ENCODE data around the gene F2R.
"Not testable (repeated sequence)": the region's sequence is repeated elsewhere in the genome, so short reads cannot be mapped to it uniquely, and the experiment has no call there.

Gene F2R

GRCh38 chr5:76765249-76765648 lies 49.3 kb downstream of the F2R start:
- no peak for TF ChIP-seq CTCF (IDR thresholded peaks at IDR 0.05; ENCODE audit: low read depth, low read length, missing control alignments)
- in situ Hi-C loops (cut with HindIII; ENCODE audit: low pct_ligation_motif_present, low sequenced_read_pairs) = no loop called here
- Histone ChIP-seq H3K27me3 (replicated peaks) (no peaks in the 10 kb centered on the region), H3K4me3 (ENCODE audit: low read depth, low read length) (no peak overlapping the region), H3K27ac (peak overlapping the region; percentile 55), H3K36me3 (replicated peaks) (no peaks in the 10 kb centered on the region)
- DNase-seq = peak; percentile 45

GRCh38 chr5:76766746-76767145 lies 50.8 kb downstream of the F2R start:
- Histone ChIP-seq H3K36me3 (replicated peaks) (no peaks in the 10 kb centered on the region), H3K27me3 (replicated peaks) (no peaks in the 10 kb centered on the region), H3K27ac (peak overlapping the region; percentile 53), H3K4me3 (ENCODE audit: low read depth, low read length) (no peak overlapping the region)
- no peak for TF ChIP-seq CTCF (IDR thresholded peaks at IDR 0.05; ENCODE audit: low read depth, low read length, missing control alignments)
- peak; percentile 48 for DNase-seq
- in situ Hi-C loops (cut with HindIII; ENCODE audit: low pct_ligation_motif_present, low sequenced_read_pairs) = no loop called here

- in situ Hi-C loops (cut with HindIII; ENCODE audit: low pct_ligation_motif_present, low sequenced_read_pairs); DNase-seq; H3K27me3 ChIP-seq (replicated peaks); H3K4me3 ChIP-seq (ENCODE audit: low read depth, low read length); H3K36me3 ChIP-seq (replicated peaks); H3K27ac ChIP-seq: not testable (repeated sequence)
Measured at GRCh38 chr5:76771041-76771440, 55.1 kb downstream of the F2R start.

GRCh38 chr5:76771705-76772405 lies 55.9 kb downstream of the F2R start:
- in situ Hi-C loops (cut with HindIII; ENCODE audit: low pct_ligation_motif_present, low sequenced_read_pairs) = no loop called here
- no peak for DNase-seq
- Histone ChIP-seq H3K27ac (no peak overlapping the region), H3K4me3 (ENCODE audit: low read depth, low read length) (no peak overlapping the region), H3K27me3 (replicated peaks) (no peaks in the 10 kb centered on the region), H3K36me3 (replicated peaks) (no peaks in the 10 kb centered on the region)
- TF ChIP-seq CTCF (IDR thresholded peaks at IDR 0.05; ENCODE audit: low read depth, low read length, missing control alignments) = no peak

- in situ Hi-C loops (cut with HindIII; ENCODE audit: low pct_ligation_motif_present, low sequenced_read_pairs) = no loop called here
- TF ChIP-seq CTCF (IDR thresholded peaks at IDR 0.05; ENCODE audit: low read depth, low read length, missing control alignments) = no peak
- DNase-seq = no peak
- H3K4me3 ChIP-seq (ENCODE audit: low read depth, low read length) = no peak overlapping the region
- no peaks in the 10 kb centered on the region for H3K36me3 ChIP-seq (replicated peaks)
- no peak overlapping the region for H3K27ac ChIP-seq
- H3K27me3 ChIP-seq (replicated peaks) = no peaks in the 10 kb centered on the region
Measured at GRCh38 chr5:76775921-76776320, 60.0 kb downstream of the F2R start.

GRCh38 chr5:76776391-76776790 lies 60.5 kb downstream of the F2R start:
- no peak for TF ChIP-seq CTCF (IDR thresholded peaks at IDR 0.05; ENCODE audit: low read depth, low read length, missing control alignments)

GRCh38 chr5:76780616-76781015 lies 64.7 kb downstream of the F2R start:
- H3K27me3 ChIP-seq (replicated peaks); H3K27ac ChIP-seq; in situ Hi-C loops (cut with HindIII; ENCODE audit: low pct_ligation_motif_present, low sequenced_read_pairs); DNase-seq; H3K4me3 ChIP-seq (ENCODE audit: low read depth, low read length); H3K36me3 ChIP-seq (replicated peaks): not testable (repeated sequence)

More at GRCh38 chr5:76776391-76776790, 60.5 kb downstream of the F2R start:
- H3K27me3 ChIP-seq (replicated peaks) = no peaks in the 10 kb centered on the region
- no peak overlapping the region for H3K4me3 ChIP-seq (ENCODE audit: low read depth, low read length)
- no peaks in the 10 kb centered on the region for H3K36me3 ChIP-seq (replicated peaks)
- in situ Hi-C loops (cut with HindIII; ENCODE audit: low pct_ligation_motif_present, low sequenced_read_pairs) = no loop called here
- H3K27ac ChIP-seq = no peak overlapping the region
- no peak for DNase-seq
